HG03039 (cell line): ENCODE measurements around the gene PTPRU.
"Not testable (repeated sequence)": the region's sequence is repeated elsewhere in the genome, so short reads cannot be mapped to it uniquely, and the experiment has no call there.

Experiments used
- ATAC-seq: cut with Tn5 transposase; IDR thresholded peaks from one replicate; pipeline ENCODE4 v1.9.1; 2021; ENCODE audit warnings: mild to moderate bottlenecking, moderate library complexity; ENCODE audit not compliant: unreplicated experiment

PTPRU gene

GRCh38 chr1:29314685-29315084 is 78.4 kb downstream of the PTPRU start:
- not testable (repeated sequence) for ATAC-seq

- no peak for ATAC-seq
These were observed 78.9 kb downstream of the PTPRU start for GRCh38 chr1:29315262-29315661.

DNA sequence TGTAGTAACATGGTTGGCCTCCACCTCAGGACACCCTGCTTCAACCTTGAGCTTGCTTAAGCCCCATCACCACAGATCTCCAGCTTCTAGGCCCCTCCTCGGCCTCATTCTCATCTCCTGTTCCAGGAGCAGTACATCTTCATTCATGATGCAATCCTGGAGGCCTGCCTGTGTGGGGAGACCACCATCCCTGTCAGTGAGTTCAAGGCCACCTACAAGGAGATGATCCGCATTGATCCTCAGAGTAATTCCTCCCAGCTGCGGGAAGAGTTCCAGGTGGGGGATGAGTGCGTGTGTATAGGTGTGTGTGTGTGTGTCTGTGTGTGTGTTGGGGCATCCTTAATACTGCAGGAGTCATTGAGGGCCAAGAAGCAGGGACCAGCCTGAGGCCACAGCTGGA is 79.6 kb downstream of the PTPRU start:
- no peak for ATAC-seq

- ATAC-seq: no peak
These were observed 81.0 kb downstream of the PTPRU start for GRCh38 chr1:29317063-29317915.

DNA sequence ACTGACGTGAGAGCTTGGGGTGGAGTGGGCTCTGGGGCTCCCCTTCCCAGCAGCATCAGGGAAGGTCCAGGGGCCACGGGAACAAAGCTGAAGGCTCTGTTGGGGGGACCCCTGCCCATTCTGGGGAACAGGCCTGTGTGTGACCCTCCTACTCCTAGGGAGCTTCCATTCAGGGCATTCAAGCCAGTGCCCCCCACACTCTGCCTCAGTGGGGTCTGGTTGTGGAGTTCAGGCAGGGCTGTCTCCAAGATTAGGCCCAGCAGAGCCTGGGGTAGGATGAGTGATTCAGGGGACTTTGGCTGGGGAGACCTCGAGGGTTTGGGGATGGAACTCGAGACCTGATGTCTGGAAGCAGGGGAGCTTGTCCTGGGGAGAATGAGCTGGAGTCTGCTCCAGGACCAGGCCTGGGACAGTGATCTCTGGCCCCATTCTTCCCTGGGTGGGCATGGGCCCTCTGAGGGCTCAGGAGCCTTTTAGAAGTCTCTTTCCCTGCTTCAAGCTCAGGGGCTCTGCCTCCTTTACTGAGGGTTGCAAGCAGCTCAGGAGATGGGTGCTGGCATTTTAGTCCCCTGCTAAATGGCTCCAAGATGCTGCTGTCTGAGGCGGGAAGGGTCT is 81.7 kb downstream of the PTPRU start:
- ATAC-seq: no peak

DNA sequence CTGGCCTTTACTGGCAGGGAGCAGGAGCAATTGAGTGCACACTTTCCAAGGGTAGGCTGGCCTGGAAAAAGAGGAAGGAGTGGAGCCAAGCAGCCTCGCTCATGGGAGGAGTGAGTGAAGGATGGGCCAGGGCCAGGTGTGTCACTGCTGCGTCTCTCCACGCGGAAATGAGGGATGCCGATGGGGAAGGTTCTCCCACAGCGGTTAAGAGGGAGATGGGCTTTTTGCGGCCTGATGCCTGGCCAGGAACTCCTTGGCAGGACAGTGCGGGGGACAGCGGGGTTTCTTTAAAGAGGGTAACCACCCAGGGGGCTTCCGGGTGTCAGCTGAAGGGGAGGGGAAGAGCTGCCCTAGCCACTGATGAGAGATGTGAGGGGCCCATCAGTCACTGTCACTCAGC is 82.4 kb downstream of the PTPRU start:
- no peak for ATAC-seq

DNA sequence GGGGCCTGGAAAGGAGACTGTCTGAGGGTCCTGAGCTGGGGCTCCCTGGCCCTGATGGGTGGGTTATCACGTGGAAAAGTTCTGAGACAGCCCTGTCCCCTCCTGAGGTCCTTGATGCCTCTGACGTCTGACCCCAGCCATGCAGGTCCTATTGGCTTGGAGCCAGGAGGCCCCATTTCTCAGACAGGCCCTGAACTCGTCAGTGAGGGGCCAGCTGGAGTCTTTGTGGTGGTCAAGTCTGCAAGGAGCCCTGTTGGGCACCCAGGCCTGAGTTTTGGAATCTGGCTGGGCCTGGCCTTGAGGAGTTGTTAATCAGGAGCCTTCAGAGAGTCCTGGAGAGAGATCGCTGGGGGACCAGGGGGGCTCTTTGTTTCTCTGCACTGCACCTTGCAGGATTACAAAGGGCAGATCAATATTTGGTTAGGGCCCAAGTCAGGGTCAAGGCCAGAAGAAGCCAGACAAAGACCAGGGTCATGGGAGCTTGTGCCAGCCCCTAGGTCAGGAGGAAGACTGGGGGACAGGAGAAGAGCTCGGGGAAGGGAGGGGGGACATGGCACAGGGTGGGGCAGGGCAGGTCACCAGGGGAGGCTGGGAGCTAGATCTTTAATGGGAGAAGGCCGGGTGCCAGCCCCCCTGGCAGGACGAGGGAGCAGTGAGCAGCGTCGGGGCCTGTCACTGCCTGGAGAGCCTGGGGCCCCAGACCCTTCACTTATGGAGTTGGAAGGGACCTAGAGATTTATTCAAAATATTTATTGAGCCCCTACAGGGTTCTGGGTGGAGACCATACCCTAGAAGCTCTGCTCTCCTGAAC is 83.2 kb downstream of the PTPRU start:
- ATAC-seq: no peak

DNA sequence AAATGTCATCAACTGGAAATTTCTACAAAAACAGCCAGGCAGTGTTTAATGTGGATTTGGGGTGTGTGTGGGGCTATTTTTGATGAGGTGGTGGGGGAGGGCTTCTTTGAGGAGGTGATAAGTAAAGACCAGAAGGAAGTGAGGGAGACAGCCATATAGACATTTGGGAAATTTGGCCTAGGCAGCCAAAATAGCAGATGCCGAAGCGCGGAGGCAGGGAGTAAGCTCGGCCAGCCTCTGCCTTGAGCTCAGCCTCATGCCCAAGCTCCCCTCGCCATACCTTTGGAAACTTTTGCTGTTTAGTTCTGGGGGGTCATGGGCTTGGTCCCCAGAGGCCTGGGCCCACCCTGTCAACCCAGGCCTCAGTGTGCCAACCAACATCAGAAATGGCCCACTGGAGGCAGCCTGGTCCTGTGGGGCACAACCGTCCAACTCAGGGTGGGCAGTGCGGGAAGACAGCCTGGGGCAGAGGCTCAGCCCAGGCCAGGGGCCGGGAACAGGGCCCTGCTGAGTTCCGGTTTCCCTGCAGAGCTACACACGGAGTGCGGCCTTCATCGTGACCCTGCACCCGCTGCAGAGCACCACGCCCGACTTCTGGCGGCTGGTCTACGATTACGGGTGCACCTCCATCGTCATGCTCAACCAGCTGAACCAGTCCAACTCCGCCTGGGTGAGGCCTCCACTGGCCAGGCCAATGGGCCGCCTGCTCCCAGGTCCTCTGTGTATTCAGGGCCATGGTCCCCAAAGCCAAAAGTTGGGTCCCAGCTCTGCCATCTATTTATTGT is 84.0 kb downstream of the PTPRU start:
- ATAC-seq: no peak

DNA sequence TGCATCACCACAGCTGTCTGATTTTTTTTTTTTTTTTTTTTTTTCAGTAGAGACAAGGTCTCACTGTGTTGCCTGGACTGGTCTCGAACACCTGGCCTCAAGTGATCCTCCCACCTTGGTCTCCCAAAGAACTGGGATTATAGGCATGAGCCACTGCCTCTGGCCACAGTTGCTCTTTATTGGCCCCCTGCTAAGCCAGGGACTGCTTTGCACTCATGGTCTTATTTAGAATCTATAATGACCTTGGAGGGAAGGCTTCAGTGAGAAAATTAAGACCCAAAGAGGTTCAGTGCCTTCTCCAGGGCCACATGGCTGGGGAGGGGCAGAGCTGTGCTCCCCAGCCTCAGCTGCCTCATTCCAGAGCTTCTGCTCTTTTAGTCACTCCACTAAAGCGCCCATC is 84.9 kb downstream of the PTPRU start:
- ATAC-seq: no peak

DNA sequence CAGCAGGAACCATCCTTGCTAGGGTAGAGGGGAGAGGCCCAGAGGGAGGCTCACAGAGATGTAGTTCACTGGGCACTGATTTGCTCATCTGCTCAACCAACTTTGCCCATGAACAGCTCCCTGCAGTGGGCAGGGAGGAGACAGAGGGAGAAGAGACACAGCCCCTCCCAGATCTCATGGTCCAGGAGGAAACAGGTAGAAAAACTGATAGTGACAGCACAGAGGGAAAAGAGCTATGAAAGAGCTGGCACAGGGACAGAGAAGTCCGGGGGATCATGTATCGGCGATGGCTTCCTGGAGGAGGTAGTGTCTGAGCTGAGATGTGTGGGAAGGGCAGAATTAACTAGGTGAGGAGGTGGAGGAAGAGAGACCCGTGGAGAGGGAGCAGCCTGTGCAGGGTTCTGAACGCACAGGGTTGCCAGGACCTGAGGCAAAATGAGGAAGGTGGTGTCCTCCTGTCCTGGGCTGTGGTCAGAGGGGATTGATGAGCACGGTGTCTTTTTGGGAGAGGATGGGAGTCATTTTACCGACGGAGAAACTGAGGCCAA is 85.9 kb downstream of the PTPRU start:
- ATAC-seq: no peak

DNA sequence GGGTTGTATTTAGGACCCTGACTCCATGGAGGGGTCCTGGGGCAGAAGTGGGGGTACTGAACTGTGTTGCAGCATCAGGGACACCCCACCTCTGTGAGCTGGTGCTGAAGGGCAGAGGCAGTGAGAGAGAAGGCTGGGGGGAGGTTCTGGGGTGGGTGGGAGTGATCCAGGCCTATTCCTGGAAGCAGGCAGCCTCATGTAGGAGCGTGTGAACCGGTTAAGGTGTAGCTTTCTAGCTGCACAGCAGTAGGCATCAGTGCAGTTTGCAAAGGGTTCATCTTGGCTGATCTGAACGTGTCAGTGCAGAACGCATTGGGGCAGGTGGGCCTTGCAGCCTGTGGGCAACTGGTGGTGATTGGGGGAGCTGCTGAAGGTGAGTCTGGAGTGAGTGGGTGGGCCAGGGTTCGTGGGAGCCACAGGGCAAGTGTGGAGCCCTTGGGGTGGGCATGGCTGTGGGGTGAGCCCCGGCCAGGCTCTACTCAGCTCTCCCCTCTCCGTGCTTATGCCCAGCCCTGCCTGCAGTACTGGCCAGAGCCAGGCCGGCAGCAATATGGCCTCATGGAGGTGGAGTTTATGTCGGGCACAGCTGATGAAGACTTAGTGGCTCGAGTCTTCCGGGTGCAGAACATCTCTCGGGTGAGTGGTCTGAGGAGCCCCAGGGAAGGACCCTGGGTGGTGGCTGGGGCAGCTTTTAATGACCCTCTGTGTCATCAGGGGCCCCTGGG is 86.7 kb downstream of the PTPRU start:
- no peak for ATAC-seq

DNA sequence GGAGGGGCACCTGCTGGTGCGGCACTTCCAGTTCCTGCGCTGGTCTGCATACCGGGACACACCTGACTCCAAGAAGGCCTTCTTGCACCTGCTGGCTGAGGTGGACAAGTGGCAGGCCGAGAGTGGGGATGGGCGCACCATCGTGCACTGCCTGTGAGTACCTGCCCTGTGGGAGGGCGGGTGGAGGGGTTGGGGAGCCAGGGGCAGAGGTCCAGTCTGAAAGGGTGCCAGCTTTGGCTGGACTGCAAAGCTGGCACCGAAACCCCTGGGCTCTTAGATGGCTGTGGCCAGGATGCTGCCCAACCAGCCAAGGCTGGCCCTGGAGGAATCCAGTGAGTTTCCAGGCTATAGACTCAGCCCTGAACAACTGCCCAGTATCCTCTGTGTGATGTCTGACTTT is 87.3 kb downstream of the PTPRU start:
- no peak for ATAC-seq

DNA sequence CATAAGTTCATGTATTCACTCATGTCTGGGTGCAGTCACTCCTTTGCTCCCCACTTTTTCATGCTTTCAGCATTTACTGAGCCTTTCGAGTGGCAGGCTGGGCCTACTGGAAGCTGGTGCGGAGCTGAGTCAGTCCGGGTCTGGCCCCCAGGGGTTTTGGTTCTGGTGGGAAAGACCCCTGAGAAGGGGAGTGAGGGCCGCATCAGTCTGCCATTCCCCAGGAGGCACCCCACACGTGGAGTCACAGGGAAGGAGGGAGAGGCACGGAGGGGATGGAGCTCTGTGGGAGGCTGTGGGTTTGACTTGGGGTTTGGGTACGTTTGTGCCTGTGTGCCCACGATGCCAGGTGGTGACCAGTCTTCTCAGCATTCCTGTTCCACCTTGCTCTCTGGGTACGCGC is 87.9 kb downstream of the PTPRU start:
- no peak for ATAC-seq

- no peak for ATAC-seq
These were observed 88.5 kb downstream of the PTPRU start for GRCh38 chr1:29324771-29325351.

- no peak for ATAC-seq
These were observed 89.4 kb downstream of the PTPRU start for GRCh38 chr1:29325675-29326074.

DNA sequence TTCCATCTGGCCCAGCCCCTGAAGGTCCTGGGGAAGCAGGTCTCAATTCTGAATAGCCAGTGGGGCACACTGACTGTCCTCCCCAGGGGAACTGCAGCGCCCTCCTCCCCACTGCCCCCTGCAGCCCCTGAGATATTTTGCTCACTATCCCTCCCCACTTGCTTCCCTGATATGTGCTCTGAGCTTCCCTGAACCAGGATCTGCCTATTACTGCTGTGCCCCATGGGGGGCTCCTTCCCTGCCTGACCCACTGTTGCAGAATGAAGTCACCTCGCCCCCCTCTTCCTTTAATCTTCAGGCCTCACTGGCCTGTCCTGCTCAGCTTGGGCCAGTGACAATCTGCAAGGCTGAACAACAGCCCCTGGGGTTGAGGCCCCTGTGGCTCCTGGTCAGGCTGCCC is 89.8 kb downstream of the PTPRU start:
- no peak for ATAC-seq

DNA sequence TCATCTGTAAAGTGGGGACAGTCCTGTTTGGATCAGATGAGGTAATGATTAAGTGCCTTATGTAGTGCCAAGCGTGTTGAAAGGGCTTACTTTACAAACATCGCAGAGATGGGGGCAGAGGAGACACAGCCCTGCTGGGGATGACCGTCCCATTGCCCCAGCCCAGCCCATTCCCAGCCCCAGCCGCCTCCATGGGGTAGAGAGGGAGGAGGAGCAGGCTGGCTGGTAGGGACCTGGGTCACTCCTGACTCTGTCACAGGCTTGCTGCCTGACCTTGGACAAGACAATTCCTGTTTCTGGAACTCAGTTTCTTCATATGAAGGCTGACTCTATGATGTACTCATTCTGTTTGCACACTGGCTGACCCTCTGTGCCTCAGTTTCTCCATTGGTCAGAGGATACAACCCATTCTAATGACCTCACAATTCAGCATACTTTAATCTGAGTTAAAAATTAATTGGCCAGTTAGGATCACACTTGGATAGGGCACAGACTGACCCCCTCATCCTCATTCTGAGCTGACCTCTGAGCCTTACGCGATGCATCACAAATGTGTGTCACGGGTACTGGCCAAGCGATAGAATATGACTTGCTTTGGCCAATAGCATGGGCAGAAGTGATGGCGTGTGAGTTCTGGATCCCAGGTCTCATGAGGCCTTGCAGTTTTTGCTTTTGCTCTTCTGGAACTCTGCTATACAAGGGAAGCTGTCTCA is 91.1 kb downstream of the PTPRU start:
- ATAC-seq: no peak

- no peak for ATAC-seq
These were observed 92.9 kb downstream of the PTPRU start for GRCh38 chr1:29329022-29329775.
